ENCODE measurements around the gene ARHGAP1.

ARHGAP1 gene

DNA sequence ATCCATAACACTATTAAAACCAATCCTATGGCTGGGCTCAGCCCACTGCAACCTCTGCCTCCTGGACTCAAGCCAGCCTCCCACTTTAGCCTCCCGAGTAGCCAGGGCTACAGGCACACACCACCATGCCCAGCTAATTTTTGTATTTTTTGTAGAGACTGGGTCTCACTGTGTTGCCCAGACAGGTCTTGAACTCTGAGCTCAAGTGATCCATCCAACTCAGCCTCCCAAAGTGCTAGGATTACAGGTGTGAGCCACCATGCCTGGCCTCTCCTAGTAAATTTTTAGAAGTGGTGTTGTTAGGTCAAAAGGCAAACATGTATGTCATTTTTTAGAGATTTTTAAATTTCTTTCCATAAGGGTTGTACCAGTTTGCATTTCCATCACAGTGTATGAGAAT lies 32.8 kb upstream of the ARHGAP1 start:
- Histone ChIP-seq H3K27ac (ENCODE audit: low read depth, low read length) (no peak overlapping the region), H3K4me3 (ENCODE audit: low read depth in 1 of 2, low read length in 2 of 2) (no peak overlapping the region), H3K9ac (ENCODE audit: low read length) (no peak overlapping the region), H3K36me3 (ENCODE audit: insufficient read depth, low read length) (no peaks in the 10 kb centered on the region), H3K4me1 (ENCODE audit: insufficient read depth, low read length) (no peaks in the 10 kb centered on the region), H3K27me3 (ENCODE audit: control insufficient read depth in 1 of 2, insufficient read depth in 2 of 2, low read length in 2 of 2) (no peaks in the 10 kb centered on the region), H3K9me3 (ENCODE audit: low read length) (no peaks in the 10 kb centered on the region)

GRCh38 chr11:46731545-46731944 lies 31.1 kb upstream of the ARHGAP1 start:
- Histone ChIP-seq H3K9me3 (ENCODE audit: low read length) (no peaks in the 10 kb centered on the region), H3K4me1 (ENCODE audit: insufficient read depth, low read length) (no peaks in the 10 kb centered on the region), H3K36me3 (ENCODE audit: insufficient read depth, low read length) (no peaks in the 10 kb centered on the region), H3K4me3 (ENCODE audit: low read depth in 1 of 2, low read length in 2 of 2) (no peak overlapping the region), H3K9ac (ENCODE audit: low read length) (no peak overlapping the region), H3K27ac (ENCODE audit: low read depth, low read length) (no peak overlapping the region), H3K27me3 (ENCODE audit: control insufficient read depth in 1 of 2, insufficient read depth in 2 of 2, low read length in 2 of 2) (no peaks in the 10 kb centered on the region)

- Histone ChIP-seq H3K9me3 (ENCODE audit: low read length) (no peaks in the 10 kb centered on the region), H3K4me3 (ENCODE audit: low read depth in 1 of 2, low read length in 2 of 2) (no peak overlapping the region), H3K4me1 (ENCODE audit: insufficient read depth, low read length) (no peaks in the 10 kb centered on the region), H3K9ac (ENCODE audit: low read length) (no peak overlapping the region), H3K27ac (ENCODE audit: low read depth, low read length) (no peak overlapping the region), H3K36me3 (ENCODE audit: insufficient read depth, low read length) (no peaks in the 10 kb centered on the region), H3K27me3 (ENCODE audit: control insufficient read depth in 1 of 2, insufficient read depth in 2 of 2, low read length in 2 of 2) (no peaks in the 10 kb centered on the region)
Measured at GRCh38 chr11:46729110-46730027, 28.9 kb upstream of the ARHGAP1 start.

DNA sequence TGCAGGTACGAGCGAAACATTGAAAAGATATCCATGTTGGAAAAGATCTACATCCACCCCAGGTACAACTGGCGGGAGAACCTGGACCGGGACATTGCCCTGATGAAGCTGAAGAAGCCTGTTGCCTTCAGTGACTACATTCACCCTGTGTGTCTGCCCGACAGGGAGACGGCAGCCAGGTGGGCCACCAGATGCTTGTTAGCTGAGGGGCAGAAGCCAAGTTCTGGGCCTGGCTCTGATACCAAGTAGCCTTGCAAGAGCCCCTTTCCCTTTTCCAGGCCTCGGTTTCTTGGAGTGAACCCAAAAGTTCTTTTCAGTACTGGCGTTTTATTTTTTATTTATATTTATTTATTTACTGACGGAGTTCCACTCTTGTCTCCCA lies 28.2 kb upstream of the ARHGAP1 start:
- H3K4me3 ChIP-seq (ENCODE audit: low read depth in 1 of 2, low read length in 2 of 2), result no peak overlapping the region
- no peaks in the 10 kb centered on the region for H3K9me3 ChIP-seq (ENCODE audit: low read length)
- H3K27ac ChIP-seq (ENCODE audit: low read depth, low read length), result no peak overlapping the region
- H3K4me1 ChIP-seq (ENCODE audit: insufficient read depth, low read length), result no peaks in the 10 kb centered on the region
- no peaks in the 10 kb centered on the region for H3K27me3 ChIP-seq (ENCODE audit: control insufficient read depth in 1 of 2, insufficient read depth in 2 of 2, low read length in 2 of 2)
- no peaks in the 10 kb centered on the region for H3K36me3 ChIP-seq (ENCODE audit: insufficient read depth, low read length)
- no peak overlapping the region for H3K9ac ChIP-seq (ENCODE audit: low read length)

DNA sequence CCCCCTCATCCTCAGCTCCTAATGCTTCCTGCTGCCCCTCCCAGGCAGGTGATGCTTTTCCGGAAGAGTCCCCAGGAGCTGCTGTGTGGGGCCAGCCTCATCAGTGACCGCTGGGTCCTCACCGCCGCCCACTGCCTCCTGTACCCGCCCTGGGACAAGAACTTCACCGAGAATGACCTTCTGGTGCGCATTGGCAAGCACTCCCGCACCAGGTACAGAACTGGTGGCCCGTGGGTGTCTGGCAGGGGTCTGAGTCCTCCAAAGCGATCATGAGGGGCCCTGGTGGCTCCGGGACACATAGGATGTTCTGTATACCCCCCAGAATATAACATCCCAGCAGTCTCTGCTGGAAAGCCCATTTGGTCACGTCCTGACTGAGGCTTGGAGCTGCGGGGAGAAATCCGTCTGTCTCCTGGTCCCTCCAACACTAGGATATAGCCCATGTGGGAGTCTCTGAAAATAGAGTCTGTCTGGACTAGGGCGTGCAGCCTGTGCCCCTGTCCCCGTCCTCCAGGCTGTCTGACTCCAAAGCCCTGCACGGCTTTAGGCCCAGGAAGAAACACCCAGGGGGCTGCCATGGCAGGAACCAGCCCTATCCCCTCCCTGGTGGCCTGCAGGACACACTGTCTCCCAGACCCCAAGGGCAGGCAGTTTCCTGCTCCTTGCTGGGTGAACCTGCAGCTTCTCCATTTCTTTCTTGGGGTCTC lies 27.7 kb upstream of the ARHGAP1 start:
- no peaks in the 10 kb centered on the region for H3K4me1 ChIP-seq (ENCODE audit: insufficient read depth, low read length)
- no peak overlapping the region for H3K27ac ChIP-seq (ENCODE audit: low read depth, low read length)
- H3K36me3 ChIP-seq (ENCODE audit: insufficient read depth, low read length), result no peaks in the 10 kb centered on the region
- H3K9ac ChIP-seq (ENCODE audit: low read length), result no peak overlapping the region
- no peak overlapping the region for H3K4me3 ChIP-seq (ENCODE audit: low read depth in 1 of 2, low read length in 2 of 2)
- H3K9me3 ChIP-seq (ENCODE audit: low read length), result no peaks in the 10 kb centered on the region
- no peaks in the 10 kb centered on the region for H3K27me3 ChIP-seq (ENCODE audit: control insufficient read depth in 1 of 2, insufficient read depth in 2 of 2, low read length in 2 of 2)

DNA sequence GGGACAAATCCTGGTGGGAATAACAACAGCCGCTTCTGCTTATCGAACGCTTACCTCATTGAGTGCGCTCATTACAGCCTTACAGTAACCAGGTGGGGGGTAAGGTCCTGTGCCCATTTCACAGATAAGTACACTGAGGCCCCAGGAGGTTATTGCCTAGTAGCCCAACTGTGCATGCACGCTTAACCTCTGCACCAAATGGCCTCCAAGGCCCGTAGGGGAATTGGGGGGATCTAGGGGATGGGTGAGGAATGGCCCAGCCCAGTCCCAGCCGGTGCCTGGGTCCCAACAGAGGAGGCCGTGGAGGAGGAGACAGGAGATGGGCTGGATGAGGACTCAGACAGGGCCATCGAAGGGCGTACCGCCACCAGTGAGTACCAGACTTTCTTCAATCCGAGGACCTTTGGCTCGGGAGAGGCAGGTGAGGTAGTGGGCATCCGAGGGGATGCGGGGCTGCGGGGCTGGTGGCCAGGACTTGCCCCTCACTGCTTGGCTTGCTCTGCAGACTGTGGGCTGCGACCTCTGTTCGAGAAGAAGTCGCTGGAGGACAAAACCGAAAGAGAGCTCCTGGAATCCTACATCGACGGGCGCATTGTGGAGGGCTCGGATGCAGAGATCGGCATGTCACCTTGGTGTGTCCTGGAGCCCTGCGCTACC lies 25.9 kb upstream of the ARHGAP1 start:
- Histone ChIP-seq H3K4me1 (ENCODE audit: insufficient read depth, low read length) (no peaks in the 10 kb centered on the region), H3K9me3 (ENCODE audit: low read length) (no peaks in the 10 kb centered on the region), H3K4me3 (ENCODE audit: low read depth in 1 of 2, low read length in 2 of 2) (no peak overlapping the region), H3K9ac (ENCODE audit: low read length) (no peak overlapping the region), H3K27ac (ENCODE audit: low read depth, low read length) (no peak overlapping the region), H3K36me3 (ENCODE audit: insufficient read depth, low read length) (no peaks in the 10 kb centered on the region), H3K27me3 (ENCODE audit: control insufficient read depth in 1 of 2, insufficient read depth in 2 of 2, low read length in 2 of 2) (no peaks in the 10 kb centered on the region)

DNA sequence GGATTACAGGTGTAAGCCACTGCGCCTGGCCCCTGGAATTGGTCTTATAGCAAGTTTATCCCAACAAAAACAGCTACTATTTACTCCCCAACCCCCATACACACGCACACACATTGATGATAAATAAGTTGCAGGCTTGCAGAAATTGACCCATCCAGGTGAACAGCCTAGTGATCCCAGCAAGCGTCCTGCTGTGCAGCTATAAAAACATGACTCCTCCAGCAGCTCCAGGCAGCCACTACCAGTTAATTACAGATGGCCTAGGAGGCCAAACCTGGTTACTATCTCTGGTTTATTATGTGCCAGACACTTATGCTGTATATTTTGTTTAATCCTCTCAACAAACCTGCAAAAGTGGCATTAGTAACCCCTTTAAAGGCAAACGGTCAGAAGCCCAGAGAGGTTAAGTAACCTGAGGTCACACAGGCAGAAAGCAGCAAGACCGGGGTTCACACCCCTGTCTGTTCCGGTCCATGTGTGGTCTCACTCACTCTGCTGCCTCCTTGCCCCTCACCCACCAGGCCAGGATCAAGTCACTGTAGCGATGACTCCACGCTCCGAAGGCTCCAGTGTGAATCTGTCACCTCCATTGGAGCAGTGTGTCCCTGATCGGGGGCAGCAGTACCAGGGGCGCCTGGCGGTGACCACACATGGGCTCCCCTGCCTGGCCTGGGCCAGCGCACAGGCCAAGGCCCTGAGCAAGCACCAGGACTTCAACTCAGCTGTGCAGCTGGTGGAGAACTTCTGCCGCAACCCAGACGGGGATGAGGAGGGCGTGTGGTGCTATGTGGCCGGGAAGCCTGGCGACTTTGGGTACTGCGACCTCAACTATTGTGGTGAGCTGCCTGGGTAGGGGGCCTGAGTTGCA lies 25.2 kb upstream of the ARHGAP1 start:
- H3K9me3 ChIP-seq (ENCODE audit: low read length), result no peaks in the 10 kb centered on the region
- no peak overlapping the region for H3K4me3 ChIP-seq (ENCODE audit: low read depth in 1 of 2, low read length in 2 of 2)
- H3K27me3 ChIP-seq (ENCODE audit: control insufficient read depth in 1 of 2, insufficient read depth in 2 of 2, low read length in 2 of 2), result no peaks in the 10 kb centered on the region
- H3K4me1 ChIP-seq (ENCODE audit: insufficient read depth, low read length), result no peaks in the 10 kb centered on the region
- H3K36me3 ChIP-seq (ENCODE audit: insufficient read depth, low read length), result no peaks in the 10 kb centered on the region
- H3K9ac ChIP-seq (ENCODE audit: low read length), result no peak overlapping the region
- no peak overlapping the region for H3K27ac ChIP-seq (ENCODE audit: low read depth, low read length)

DNA sequence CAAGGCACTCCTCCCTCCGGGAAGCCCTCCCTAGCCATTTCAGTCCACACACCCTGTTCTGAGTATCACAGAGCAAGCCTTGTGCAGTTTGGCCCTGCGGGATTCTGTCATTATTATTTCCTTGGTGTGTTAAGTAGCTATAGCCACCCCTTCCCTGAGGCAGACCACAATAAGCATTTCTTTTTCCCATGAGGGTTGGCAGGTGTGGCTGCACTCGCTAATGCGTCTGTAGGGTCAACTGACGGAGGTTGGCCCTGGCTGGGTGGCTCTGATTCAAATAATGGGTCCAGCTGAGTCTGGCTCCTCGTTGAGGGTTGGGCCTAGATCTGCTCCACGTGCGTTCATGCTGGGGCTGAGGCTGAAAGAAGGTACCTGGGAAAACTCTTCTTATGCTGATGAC lies 23.7 kb upstream of the ARHGAP1 start:
- no peak overlapping the region for H3K4me3 ChIP-seq (ENCODE audit: low read depth in 1 of 2, low read length in 2 of 2)
- H3K36me3 ChIP-seq (ENCODE audit: insufficient read depth, low read length), result no peaks in the 10 kb centered on the region
- H3K27me3 ChIP-seq (ENCODE audit: control insufficient read depth in 1 of 2, insufficient read depth in 2 of 2, low read length in 2 of 2), result no peaks in the 10 kb centered on the region
- no peaks in the 10 kb centered on the region for H3K9me3 ChIP-seq (ENCODE audit: low read length)
- H3K4me1 ChIP-seq (ENCODE audit: insufficient read depth, low read length), result no peaks in the 10 kb centered on the region
- no peak overlapping the region for H3K9ac ChIP-seq (ENCODE audit: low read length)
- no peak overlapping the region for H3K27ac ChIP-seq (ENCODE audit: low read depth, low read length)

- Histone ChIP-seq H3K9ac (ENCODE audit: low read length) (no peak overlapping the region), H3K9me3 (ENCODE audit: low read length) (no peaks in the 10 kb centered on the region), H3K4me1 (ENCODE audit: insufficient read depth, low read length) (no peaks in the 10 kb centered on the region), H3K27me3 (ENCODE audit: control insufficient read depth in 1 of 2, insufficient read depth in 2 of 2, low read length in 2 of 2) (no peaks in the 10 kb centered on the region), H3K4me3 (ENCODE audit: low read depth in 1 of 2, low read length in 2 of 2) (no peak overlapping the region), H3K36me3 (ENCODE audit: insufficient read depth, low read length) (no peaks in the 10 kb centered on the region), H3K27ac (ENCODE audit: low read depth, low read length) (no peak overlapping the region)
Measured at GRCh38 chr11:46723359-46723680, 22.9 kb upstream of the ARHGAP1 start.

GRCh38 chr11:46722566-46723358 lies 22.3 kb upstream of the ARHGAP1 start:
- Histone ChIP-seq H3K27ac (ENCODE audit: low read depth, low read length) (no peak overlapping the region), H3K36me3 (ENCODE audit: insufficient read depth, low read length) (no peaks in the 10 kb centered on the region), H3K27me3 (ENCODE audit: control insufficient read depth in 1 of 2, insufficient read depth in 2 of 2, low read length in 2 of 2) (no peaks in the 10 kb centered on the region), H3K4me3 (ENCODE audit: low read depth in 1 of 2, low read length in 2 of 2) (no peak overlapping the region), H3K9ac (ENCODE audit: low read length) (no peak overlapping the region), H3K4me1 (ENCODE audit: insufficient read depth, low read length) (no peaks in the 10 kb centered on the region), H3K9me3 (ENCODE audit: low read length) (no peaks in the 10 kb centered on the region)
